HL-60 (cell line): Measurements from ENCODE around the gene DMRTB1.

Experiments used
- CTCF ChIP-seq: IDR thresholded peaks from one replicate; pipeline ENCODE4 v1.5.1; 2011; ENCODE audit warnings: low read length, control low read depth, inconsistent platforms; ENCODE audit not compliant: insufficient read depth
- GABPA ChIP-seq: IDR thresholded peaks from 2 replicates; pipeline ENCODE4 v1.6.1; 2012; ENCODE audit warnings: low read depth
- POLR2AphosphoS5 ChIP-seq: IDR thresholded peaks from 2 replicates; pipeline ENCODE4 v1.6.1; 2012; ENCODE audit warnings: low read depth

- TF ChIP-seq CTCF: no peak
- TF ChIP-seq GABPA: no peak
- TF ChIP-seq POLR2AphosphoS5: no peak
Measured at GRCh38 chr1:53410100-53410541, 49.1 kb upstream of the DMRTB1 start.
